ENCODE measurements around the gene SH2D2A. TPM values are rescaled to one million over a fixed set of nuclear protein-coding genes. Genes with fewer than 3 reads are reported as not detected.

SH2D2A gene
- total and polyA plus RNA-seq, 2 donors (not counting 3 experiments of a cell fraction or from before 2014, with no cell fraction given): 0.92 to 1.1 TPM

DNA sequence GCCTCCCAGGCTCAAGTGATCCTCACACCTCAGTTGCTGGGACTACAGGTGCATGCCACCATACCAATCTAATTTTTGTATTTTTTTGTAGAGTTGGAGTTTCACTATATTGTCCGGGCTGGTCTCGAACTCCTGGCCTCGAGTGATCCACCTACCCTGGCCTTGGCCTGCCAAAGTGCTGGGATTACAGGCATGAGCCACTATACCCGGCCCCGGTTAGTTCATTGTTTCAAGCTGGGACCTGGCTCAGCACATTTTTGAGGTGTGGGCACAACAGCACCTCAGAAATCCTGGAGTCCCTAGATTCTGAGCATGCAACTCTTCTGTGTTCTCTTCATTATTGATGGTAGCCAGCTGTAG is 21.3 kb downstream of the SH2D2A start:
- no peak overlapping the region for H3K4me3 ChIP-seq (replicated peaks in 1 of 3; ENCODE audit: insufficient read depth in 1 of 3, low read depth in 1 of 3, low read length in 3 of 3)
- dilution Hi-C loops (cut with MboI; ENCODE audit: extremely low pct_ligation_motif_present, low sequenced_read_pairs): no loop called here
- no peaks in the 10 kb centered on the region for H3K79me2 ChIP-seq (ENCODE audit: control insufficient read depth, insufficient read depth, low read length)
- H3K9me1 ChIP-seq (replicated peaks; ENCODE audit: control insufficient read depth, extremely low read depth, insufficient read depth, low read length): no peaks in the 10 kb centered on the region
- no TSS peak for BruUV-seq (replicated peaks)
- H3K4me1 ChIP-seq (ENCODE audit: control insufficient read depth, extremely low read depth, insufficient read depth, low read length): no peaks in the 10 kb centered on the region
- no peak overlapping the region for H2AFZ ChIP-seq (ENCODE audit: low read depth, low read length)
- ChIA-PET POLR2A (no interaction called here), CTCF (interaction anchor here (1.1 to 5.6 kb wide), 9 partner anchors 19 to 132 kb away, joined by 5 to 125 read pairs (median 23); partner anchors contain the start of genes INSRR, ISG20L2, METTL25B and NTRK1)
- no peak overlapping the region for H3K27ac ChIP-seq (ENCODE audit: insufficient read depth, low read depth, low read length)
- H3K9ac ChIP-seq (replicated peaks; ENCODE audit: extremely low read depth, insufficient read depth, low read length): no peak overlapping the region
- no peaks in the 10 kb centered on the region for H3K27me3 ChIP-seq (ENCODE audit: control insufficient read depth in 2 of 2, insufficient read depth in 2 of 2, low read length in 2 of 2)
- no peak for FAIRE-seq
- no peak for DNase-seq (ENCODE audit: low read depth, low spot score)
- intact Hi-C loops (cut with micrococcal nuclease): no loop called here
- no peaks in the 10 kb centered on the region for H4K20me1 ChIP-seq (replicated peaks; ENCODE audit: control insufficient read depth, extremely low read depth, insufficient read depth, low read length)
- H3K9me3 ChIP-seq (replicated peaks; ENCODE audit: control insufficient read depth, insufficient read depth, low read length): no peaks in the 10 kb centered on the region
- H3K36me3 ChIP-seq (ENCODE audit: control insufficient read depth in 2 of 2, extremely low read depth in 1 of 2, insufficient read depth in 2 of 2, low read length in 2 of 2): peaks cover 33 to 44% of the 10 kb centered on the region in 2 experiments
- H3K4me2 ChIP-seq (ENCODE audit: insufficient read depth, low read length): no peak overlapping the region
- TF ChIP-seq, protein P1, sequence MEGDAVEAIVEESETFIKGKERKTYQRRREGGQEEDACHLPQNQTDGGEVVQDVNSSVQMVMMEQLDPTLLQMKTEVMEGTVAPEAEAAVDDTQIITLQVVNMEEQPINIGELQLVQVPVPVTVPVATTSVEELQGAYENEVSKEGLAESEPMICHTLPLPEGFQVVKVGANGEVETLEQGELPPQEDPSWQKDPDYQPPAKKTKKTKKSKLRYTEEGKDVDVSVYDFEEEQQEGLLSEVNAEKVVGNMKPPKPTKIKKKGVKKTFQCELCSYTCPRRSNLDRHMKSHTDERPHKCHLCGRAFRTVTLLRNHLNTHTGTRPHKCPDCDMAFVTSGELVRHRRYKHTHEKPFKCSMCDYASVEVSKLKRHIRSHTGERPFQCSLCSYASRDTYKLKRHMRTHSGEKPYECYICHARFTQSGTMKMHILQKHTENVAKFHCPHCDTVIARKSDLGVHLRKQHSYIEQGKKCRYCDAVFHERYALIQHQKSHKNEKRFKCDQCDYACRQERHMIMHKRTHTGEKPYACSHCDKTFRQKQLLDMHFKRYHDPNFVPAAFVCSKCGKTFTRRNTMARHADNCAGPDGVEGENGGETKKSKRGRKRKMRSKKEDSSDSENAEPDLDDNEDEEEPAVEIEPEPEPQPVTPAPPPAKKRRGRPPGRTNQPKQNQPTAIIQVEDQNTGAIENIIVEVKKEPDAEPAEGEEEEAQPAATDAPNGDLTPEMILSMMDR (IDR thresholded peaks at IDR 0.05; ENCODE audit: extremely low read depth in 1 of 2, insufficient read depth in 1 of 2, low read depth in 1 of 2, low read length in 2 of 2): no peak
- TF ChIP-seq MYC (IDR thresholded peaks at IDR 0.05; ENCODE audit: low read depth, low read length): no peak
- TF ChIP-seq JUN (IDR thresholded peaks at IDR 0.05; ENCODE audit: borderline replicate concordance, insufficient read depth, insufficient read length, low read depth): no peak
- TF ChIP-seq EZH2 (IDR thresholded peaks at IDR 0.05; ENCODE audit: borderline replicate concordance, low read depth, low read length, severe bottlenecking): no peak
- no peak for TF ChIP-seq POLR2AphosphoS5 (IDR thresholded peaks at IDR 0.05; ENCODE audit: insufficient read depth, low read depth, low read length)
- TF ChIP-seq POLR2A (IDR thresholded peaks at IDR 0.05; ENCODE audit: low read depth, low read length): no peak
- no peak for TF ChIP-seq GATA2 (IDR thresholded peaks at IDR 0.05; ENCODE audit: insufficient read depth, insufficient read length, low read depth, low read length)
- TF ChIP-seq, protein P2, sequence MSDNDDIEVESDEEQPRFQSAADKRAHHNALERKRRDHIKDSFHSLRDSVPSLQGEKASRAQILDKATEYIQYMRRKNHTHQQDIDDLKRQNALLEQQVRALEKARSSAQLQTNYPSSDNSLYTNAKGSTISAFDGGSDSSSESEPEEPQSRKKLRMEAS (IDR thresholded peaks at IDR 0.05; ENCODE audit: insufficient read depth, insufficient read length): no peak
- TF ChIP-seq FOS (IDR thresholded peaks at IDR 0.05; ENCODE audit: borderline replicate concordance, insufficient read depth, low read length): no peak

All from endothelial cell of umbilical vein (primary cell).